Neural progenitor cell (in vitro differentiated cells): ENCODE results near the gene LIN54. TPM values are rescaled to one million over a fixed set of nuclear protein-coding genes. Genes with fewer than 3 reads are reported as not detected.

Source experiments
- DNase-seq: peaks from one replicate; pipeline ENCODE4 v3.0.0-alpha.2; 2016; ENCODE audit warnings: low spot score
- H2AFZ ChIP-seq: fragments of 200-600 bp; sonication (generic); replicated peaks from 2 replicates; pipeline ENCODE4 v1.6.1; 2016; ENCODE audit warnings: antibody characterized with exemption
- H3F3A ChIP-seq: fragments of 200-600 bp; sonication (generic); 2 replicates; pipeline ENCODE4 v1.6.1; 2016; ENCODE audit warnings: antibody characterized with exemption, low read depth
- H3K27ac ChIP-seq: fragments of 200-600 bp; sonication (generic); 2 replicates; pipeline ENCODE4 v1.5.1; 2016; ENCODE audit warnings: mild to moderate bottlenecking
- H3K27me3 ChIP-seq: fragments of 200-600 bp; sonication (generic); 2 replicates; pipeline ENCODE4 v1.6.1; 2016; ENCODE audit warnings: mild to moderate bottlenecking, moderate library complexity
- H3K36me3 ChIP-seq: fragments of 200-600 bp; sonication (generic); 2 replicates; pipeline ENCODE4 v1.5.1; 2016
- H3K4me1 ChIP-seq: fragments of 200-600 bp; sonication (generic); 2 replicates; pipeline ENCODE4 v1.6.1; 2016; ENCODE audit warnings: mixed run types
- H3K4me2 ChIP-seq: fragments of 200-600 bp; sonication (generic); 2 replicates; pipeline ENCODE4 v1.6.1; 2016
- H3K4me3 ChIP-seq: fragments of 200-600 bp; sonication (generic); 2 replicates; pipeline ENCODE4 v1.5.1; 2016
- H3K79me2 ChIP-seq: fragments of 200-600 bp; sonication (generic); 2 replicates; pipeline ENCODE4 v1.6.1; 2016; ENCODE audit warnings: low read depth
- H3K9ac ChIP-seq: fragments of 200-600 bp; sonication (generic); 2 replicates; pipeline ENCODE4 v1.6.1; 2016
- H3K9me3 ChIP-seq: fragments of 200-600 bp; sonication (generic); 2 replicates; pipeline ENCODE4 v1.5.1; 2016; ENCODE audit warnings: low read depth
- H4K20me1 ChIP-seq: fragments of 200-600 bp; sonication (generic); 2 replicates; pipeline ENCODE4 v1.6.1; 2016; ENCODE audit warnings: low read depth
- H3K27ac Mint-ChIP-seq: 3 replicates; pipeline ENCODE4 v1.8.0; 2021; ENCODE audit warnings: mixed read lengths
- H3K27me3 Mint-ChIP-seq: 2 replicates; pipeline ENCODE4 v1.8.0; 2022; ENCODE audit warnings: low read depth, mild to moderate bottlenecking, inconsistent platforms, moderate library complexity, mixed read lengths; ENCODE audit not compliant: insufficient read depth
- H3K36me3 Mint-ChIP-seq: 3 replicates; pipeline ENCODE4 v1.8.0; 2021; ENCODE audit warnings: mixed read lengths
- H3K4me1 Mint-ChIP-seq: 3 replicates; pipeline ENCODE4 v1.8.0; 2021; ENCODE audit warnings: mixed read lengths
- H3K4me3 Mint-ChIP-seq: 3 replicates; pipeline ENCODE4 v1.8.0; 2021; ENCODE audit warnings: mild to moderate bottlenecking, moderate library complexity, mixed read lengths
- H3K9me3 Mint-ChIP-seq: 3 replicates; pipeline ENCODE4 v1.8.0; 2020; ENCODE audit warnings: mixed read lengths
- CTCF ChIP-seq: fragments of 200-600 bp; sonication (generic); IDR thresholded peaks from 2 replicates; pipeline ENCODE4 v1.5.1; 2017; ENCODE audit warnings: antibody characterized with exemption, mild to moderate bottlenecking
- EZH2 ChIP-seq: fragments of 200-600 bp; sonication (generic); IDR thresholded peaks from 2 replicates; pipeline ENCODE4 v1.6.1; 2017; ENCODE audit warnings: antibody characterized with exemption, mild to moderate bottlenecking, moderate library complexity
- EZH2phosphoT487 ChIP-seq: fragments of 200-600 bp; sonication (generic); IDR thresholded peaks from 2 replicates; pipeline ENCODE4 v1.6.1; 2017; ENCODE audit warnings: antibody characterized with exemption
- total RNA-seq: library from RNA; depleted of rRNA; stranded (reverse); fragments of >200 nt; gene quantifications from 2 replicates; pipeline ENCODE4 v1.2.3, GENCODE V29; 2015; ENCODE audit warnings: low replicate concordance

The LIN54 gene
- total RNA-seq, 1 donor from 2014 or later, result 27.4 TPM

DNA sequence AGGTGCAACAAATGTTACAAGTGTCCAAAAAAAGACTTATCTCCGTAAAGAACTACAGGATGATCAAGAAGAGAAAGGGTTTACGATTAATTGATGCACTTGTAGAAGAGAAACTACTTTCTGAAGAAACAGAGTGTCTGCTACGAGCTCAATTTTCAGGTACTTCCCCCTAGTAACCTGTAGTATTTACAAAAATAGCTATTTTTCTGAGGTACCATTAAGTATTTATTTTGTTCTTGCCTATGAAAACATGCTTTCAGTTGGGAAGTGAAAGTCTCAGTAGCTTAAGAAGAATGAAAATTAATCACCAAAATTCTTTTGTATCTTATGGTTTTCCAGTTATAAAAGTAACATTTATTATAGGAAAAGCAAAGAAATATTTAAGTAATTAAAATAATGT lies 104.2 kb downstream of the LIN54 start:
- Histone ChIP-seq H3K4me1 (no peaks in the 10 kb centered on the region), H3K27ac (no peak overlapping the region), H3F3A (peaks cover 4% of the 10 kb centered on the region), H3K9me3 (no peaks in the 10 kb centered on the region), H2AFZ (no peak overlapping the region), H3K9ac (no peak overlapping the region), H3K36me3 (peaks cover 27% of the 10 kb centered on the region), H3K27me3 (no peaks in the 10 kb centered on the region), H3K4me3 (no peak overlapping the region), H3K4me2 (no peak overlapping the region), H3K79me2 (peaks cover 34% of the 10 kb centered on the region), H4K20me1 (no peaks in the 10 kb centered on the region)
- Mint-ChIP-seq H3K9me3 (no peaks in the 10 kb centered on the region), H3K4me1 (peaks cover 2% of the 10 kb centered on the region), H3K27me3 (no peaks in the 10 kb centered on the region), H3K36me3 (peaks cover 12% of the 10 kb centered on the region), H3K27ac (no peak overlapping the region), H3K4me3 (no peak overlapping the region)
- TF ChIP-seq CTCF (no peak), EZH2 (no peak), EZH2phosphoT487 (no peak)
- no peak for DNase-seq

DNA sequence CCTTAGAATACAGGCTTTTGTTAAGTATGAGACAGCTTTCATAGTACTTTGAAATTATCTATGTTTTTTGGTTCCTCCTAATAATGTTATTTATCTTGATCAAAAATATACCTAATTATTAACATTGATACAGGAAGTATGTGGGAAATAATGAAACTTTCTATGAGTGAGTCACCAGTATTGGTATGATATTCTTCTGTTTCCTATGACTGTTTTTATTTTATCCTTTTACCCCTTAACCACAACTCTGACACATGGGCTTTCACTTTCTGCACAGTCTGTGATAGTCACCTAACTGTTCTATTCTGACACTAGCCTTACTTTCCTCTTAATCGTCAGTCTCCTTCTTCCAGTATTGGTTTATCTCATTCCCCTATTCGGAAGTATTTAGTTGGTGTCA lies 105.4 kb downstream of the LIN54 start:
- peaks cover 41% of the 10 kb centered on the region for H3K79me2 ChIP-seq
- H3K9me3 ChIP-seq, result no peaks in the 10 kb centered on the region
- Mint-ChIP-seq H3K4me1 (peaks cover 2% of the 10 kb centered on the region), H3K4me3 (no peak overlapping the region), H3K36me3 (peaks cover 6% of the 10 kb centered on the region), H3K27me3 (no peaks in the 10 kb centered on the region), H3K9me3 (no peaks in the 10 kb centered on the region), H3K27ac (no peak overlapping the region)
- no peak overlapping the region for H3K4me3 ChIP-seq
- H2AFZ ChIP-seq, result no peak overlapping the region
- DNase-seq, result no peak
- no peak for TF ChIP-seq CTCF
- TF ChIP-seq EZH2phosphoT487, result no peak
- TF ChIP-seq EZH2, result no peak
- peaks cover 16% of the 10 kb centered on the region for H3F3A ChIP-seq
- H3K36me3 ChIP-seq, result peaks cover 27% of the 10 kb centered on the region
- no peaks in the 10 kb centered on the region for H3K4me1 ChIP-seq
- no peak overlapping the region for H3K27ac ChIP-seq
- no peaks in the 10 kb centered on the region for H3K27me3 ChIP-seq
- H3K4me2 ChIP-seq, result no peak overlapping the region
- H4K20me1 ChIP-seq, result no peaks in the 10 kb centered on the region
- H3K9ac ChIP-seq, result no peak overlapping the region

- no peaks in the 10 kb centered on the region for H3K4me1 ChIP-seq
- H4K20me1 ChIP-seq, result peaks cover 12% of the 10 kb centered on the region
- H3F3A ChIP-seq, result peaks cover 22% of the 10 kb centered on the region
- no peak overlapping the region for H2AFZ ChIP-seq
- peaks cover 56% of the 10 kb centered on the region for H3K79me2 ChIP-seq
- H3K9me3 ChIP-seq, result no peaks in the 10 kb centered on the region
- no peak overlapping the region for H3K4me3 ChIP-seq
- H3K36me3 ChIP-seq, result peaks cover 24% of the 10 kb centered on the region
- no peak overlapping the region for H3K4me2 ChIP-seq
- Mint-ChIP-seq H3K36me3 (peaks cover 6% of the 10 kb centered on the region), H3K4me1 (peaks cover 7% of the 10 kb centered on the region), H3K27ac (no peak overlapping the region), H3K4me3 (no peak overlapping the region), H3K27me3 (no peaks in the 10 kb centered on the region), H3K9me3 (no peaks in the 10 kb centered on the region)
- TF ChIP-seq EZH2phosphoT487 (no peak), CTCF (no peak), EZH2 (no peak)
- no peak overlapping the region for H3K27ac ChIP-seq
- H3K9ac ChIP-seq, result no peak overlapping the region
- DNase-seq, result no peak
- no peaks in the 10 kb centered on the region for H3K27me3 ChIP-seq
Measured at GRCh38 chr4:82903737-82904136, 106.9 kb downstream of the LIN54 start.
